HepG2 (cell line): ENCODE measurements around the gene CNBD2. TPM values are rescaled to one million over a fixed set of nuclear protein-coding genes. Genes with fewer than 3 reads are reported as not detected.
A peak's percentile ranks its signal among the peaks of the same experiment; 100 is the strongest.

Experiments used
- ARID5B ChIP-seq: IDR thresholded peaks from 2 replicates; pipeline ENCODE4 v1.4.0; 2020; ENCODE audit warnings: mild to moderate bottlenecking, missing genetic modification reagents
- EP300 ChIP-seq, 3 experiments: sonication (generic) in 1 of 3; formaldehyde crosslinking in 1 of 3; IDR thresholded peaks; 2 replicates each; pipeline versions ENCODE4 v1.5.1 to v1.6.1; 2011 to 2020; ENCODE audit warnings: low read depth in 2 of 3, low read length in 2 of 3, borderline replicate concordance in 1 of 3, improper control_type of control experiment in 1 of 3, mild to moderate bottlenecking in 1 of 3, missing genetic modification reagents in 1 of 3, moderate library complexity in 1 of 3
- FOXP4 ChIP-seq: sonication (generic); formaldehyde crosslinking; IDR thresholded peaks from 2 replicates; pipeline ENCODE4 v1.4.0; 2020; ENCODE audit warnings: missing genetic modification reagents
- HDAC6 ChIP-seq: fragments of 200-600 bp; sonication (generic); IDR thresholded peaks from 2 replicates; pipeline ENCODE4 v1.7.0; 2017; ENCODE audit warnings: mild to moderate bottlenecking, antibody characterized with exemption, low read length, low read depth
- KAT2B ChIP-seq: fragments of 150-350 bp; IDR thresholded peaks from 2 replicates; pipeline ENCODE4 v1.6.1; 2014; ENCODE audit warnings: low read depth, low read length, borderline replicate concordance
- KLF13 ChIP-seq: sonication (generic); formaldehyde crosslinking; IDR thresholded peaks from 2 replicates; pipeline ENCODE4 v1.4.0; 2020; ENCODE audit warnings: mild to moderate bottlenecking, missing genetic modification reagents
- MEIS1 ChIP-seq: sonication (generic); formaldehyde crosslinking; IDR thresholded peaks from 2 replicates; pipeline ENCODE4 v1.9.0; 2021; ENCODE audit warnings: mild to moderate bottlenecking, missing genetic modification reagents, moderate library complexity, borderline replicate concordance
- NFKBIZ ChIP-seq: IDR thresholded peaks from 2 replicates; pipeline ENCODE4 v1.6.1; 2018; ENCODE audit warnings: missing genetic modification reagents, missing compliant biosample characterization
- NKX3-1 ChIP-seq: sonication (generic); formaldehyde crosslinking; IDR thresholded peaks from 2 replicates; pipeline ENCODE4 v1.5.0; 2020; ENCODE audit warnings: missing genetic modification reagents
- WIZ ChIP-seq: sonication (generic); formaldehyde crosslinking; IDR thresholded peaks from 2 replicates; pipeline ENCODE4 v1.5.1; 2020; ENCODE audit warnings: mild to moderate bottlenecking, missing genetic modification reagents
- ZC3H13 ChIP-seq: sonication (generic); formaldehyde crosslinking; IDR thresholded peaks from 2 replicates; pipeline ENCODE4 v1.8.1; 2023; ENCODE audit warnings: mild to moderate bottlenecking, missing genetic modification reagents, moderate library complexity
- ZMYM3 ChIP-seq: sonication (generic); formaldehyde crosslinking; IDR thresholded peaks from 2 replicates; pipeline ENCODE4 v1.5.1; 2020; ENCODE audit warnings: mild to moderate bottlenecking, missing genetic modification reagents
- ZNF333 ChIP-seq: sonication (generic); formaldehyde crosslinking; IDR thresholded peaks from 2 replicates; pipeline ENCODE4 v1.4.0; 2020; ENCODE audit warnings: mild to moderate bottlenecking, missing genetic modification reagents, borderline replicate concordance
- ZNF720 ChIP-seq: sonication (generic); formaldehyde crosslinking; IDR thresholded peaks from 2 replicates; pipeline ENCODE4 v1.4.0; 2020; ENCODE audit warnings: missing genetic modification reagents
- ZNF724P ChIP-seq: sonication (generic); formaldehyde crosslinking; IDR thresholded peaks from 2 replicates; pipeline ENCODE4 v1.8.0; 2022; ENCODE audit warnings: missing genetic modification reagents, borderline replicate concordance
- polyA plus RNA-seq, 8 experiments: library from polyadenylated mRNA; depleted of rRNA in 3 of 8; stranded (reverse) in 7 of 8; unstranded in 1 of 8; fragments of >200 nt; fragmentation: Illumina TruSeq in 4 of 8; extraction: Trizol in 4 of 8; gene quantifications; 2 replicates each; pipeline versions ENCODE4 v1.2.1 to v1.2.3, GENCODE V29; 2011 to 2016; ENCODE audit warnings: low read depth in 4 of 8, missing spikeins in 1 of 8, mixed read lengths in 1 of 8; ENCODE audit not compliant: insufficient read depth in 1 of 8
- total RNA-seq, 5 experiments: library from RNA; depleted of rRNA; stranded (reverse); fragments of >200 nt; fragmentation: Illumina TruSeq; extraction: Trizol; gene quantifications; 2 replicates each; pipeline ENCODE4 v1.2.3, GENCODE V29; 2016; ENCODE audit warnings: low read depth in 1 of 5
- TF ChIP-seq, protein P1 (sequence below): sonication (generic); formaldehyde crosslinking; IDR thresholded peaks from 2 replicates; pipeline ENCODE4 v1.9.0; 2021; ENCODE audit warnings: missing genetic modification reagents, mild to moderate bottlenecking, borderline replicate concordance
- TF ChIP-seq, protein P2 (sequence below): sonication (generic); formaldehyde crosslinking; IDR thresholded peaks from 2 replicates; pipeline ENCODE4 v1.4.0; 2020; ENCODE audit warnings: missing genetic modification reagents; ENCODE audit errors: not compliant biosample characterization
- TF ChIP-seq, protein P3 (sequence below): sonication (generic); formaldehyde crosslinking; IDR thresholded peaks from 2 replicates; pipeline ENCODE4 v1.8.1; 2023; ENCODE audit warnings: mild to moderate bottlenecking, missing genetic modification reagents

Gene CNBD2
- total and polyA plus RNA-seq, 2 of the 13 experiments (the other 11 are each of a cell fraction or from before 2014, with no cell fraction given) = 12.4 to 22.8 TPM

DNA sequence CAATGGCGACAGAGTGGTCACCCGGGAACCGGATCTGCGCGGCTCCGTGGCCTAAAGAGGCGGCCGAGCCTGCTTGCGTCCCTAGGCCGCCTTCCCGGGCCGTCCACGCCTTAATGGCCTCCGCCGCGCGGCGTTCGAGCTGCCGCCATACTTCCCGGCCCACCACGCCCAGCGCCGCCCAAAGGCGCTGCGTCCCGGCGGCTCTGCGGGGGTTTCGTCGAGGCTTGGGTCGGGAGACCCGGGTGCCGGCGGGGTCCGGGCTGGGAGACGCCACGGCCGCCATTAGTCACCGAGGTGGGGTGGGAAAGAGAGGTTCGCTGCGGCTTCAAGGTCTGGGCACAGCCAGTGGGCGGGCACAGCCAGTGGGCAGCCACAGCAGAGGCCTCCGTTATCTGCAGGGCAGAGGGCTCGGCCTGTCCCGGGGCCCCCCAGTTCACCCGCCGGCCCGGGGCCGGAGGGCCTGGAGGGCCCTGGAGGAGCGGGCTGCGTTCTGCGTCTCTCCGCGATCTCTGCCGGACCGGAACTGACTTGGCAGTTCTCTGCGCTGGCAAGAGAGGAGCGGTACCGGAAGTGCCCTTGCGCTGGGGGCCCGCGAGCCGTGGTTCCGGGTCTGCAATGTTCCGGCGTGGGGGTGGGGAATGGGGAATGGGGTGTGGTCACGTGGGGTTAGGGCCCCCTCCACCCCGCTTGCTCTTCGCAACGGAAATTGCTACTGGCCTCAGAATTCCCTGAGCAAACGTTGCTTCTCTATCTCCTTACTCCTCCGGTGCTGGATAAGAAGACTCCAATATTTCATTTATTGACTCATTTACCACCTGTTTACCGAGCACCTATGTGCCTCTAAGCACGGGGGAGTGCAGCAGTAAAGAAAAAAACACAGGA, 82.3 kb downstream of the CNBD2 start (continued):
- TF ChIP-seq ZNF720 (CRISPR knock-in tag) = peak; percentile 78
- TF ChIP-seq ZMYM3 (CRISPR knock-in tag) = peak; percentile 85
- peak; percentile 17; the same call in 1 of the 2 replicates for TF ChIP-seq ZNF333 (CRISPR knock-in tag)
- TF ChIP-seq ARID5B (CRISPR knock-in tag) = peak; percentile 77
- TF ChIP-seq, protein P1, sequence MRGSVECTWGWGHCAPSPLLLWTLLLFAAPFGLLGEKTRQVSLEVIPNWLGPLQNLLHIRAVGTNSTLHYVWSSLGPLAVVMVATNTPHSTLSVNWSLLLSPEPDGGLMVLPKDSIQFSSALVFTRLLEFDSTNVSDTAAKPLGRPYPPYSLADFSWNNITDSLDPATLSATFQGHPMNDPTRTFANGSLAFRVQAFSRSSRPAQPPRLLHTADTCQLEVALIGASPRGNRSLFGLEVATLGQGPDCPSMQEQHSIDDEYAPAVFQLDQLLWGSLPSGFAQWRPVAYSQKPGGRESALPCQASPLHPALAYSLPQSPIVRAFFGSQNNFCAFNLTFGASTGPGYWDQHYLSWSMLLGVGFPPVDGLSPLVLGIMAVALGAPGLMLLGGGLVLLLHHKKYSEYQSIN (CRISPR knock-in tag) = no peak
- TF ChIP-seq, protein P2, sequence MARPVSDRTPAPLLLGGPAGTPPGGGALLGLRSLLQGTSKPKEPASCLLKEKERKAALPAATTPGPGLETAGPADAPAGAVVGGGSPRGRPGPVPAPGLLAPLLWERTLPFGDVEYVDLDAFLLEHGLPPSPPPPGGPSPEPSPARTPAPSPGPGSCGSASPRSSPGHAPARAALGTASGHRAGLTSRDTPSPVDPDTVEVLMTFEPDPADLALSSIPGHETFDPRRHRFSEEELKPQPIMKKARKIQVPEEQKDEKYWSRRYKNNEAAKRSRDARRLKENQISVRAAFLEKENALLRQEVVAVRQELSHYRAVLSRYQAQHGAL (CRISPR knock-in tag) = peak; percentile 67
- TF ChIP-seq MEIS1 (CRISPR knock-in tag) = peak; percentile 98
- TF ChIP-seq KLF13 (CRISPR knock-in tag) = peak; percentile 94; the same call in 1 of the 2 replicates
- TF ChIP-seq HDAC6 = no peak
- peak; percentile 78 to 80 for TF ChIP-seq EP300 (IDR thresholded peaks at IDR 0.05; ENCODE audit: low read depth in 2 of 2, low read length in 2 of 2)
- TF ChIP-seq EP300 (CRISPR knock-in tag; IDR thresholded peaks at IDR 0.05; ENCODE audit: borderline replicate concordance) = peak; percentile 73; the same call in 1 of the 2 replicates
- TF ChIP-seq NFKBIZ = peak; percentile 78; the same call in 1 of the 2 replicates
- TF ChIP-seq ZC3H13 (CRISPR knock-in tag) = peak; percentile 4; the same call in 1 of the 2 replicates
- TF ChIP-seq KAT2B = no peak
- TF ChIP-seq NKX3-1 (CRISPR knock-in tag) = peak; percentile 84
- TF ChIP-seq WIZ = peak; percentile 95
- TF ChIP-seq ZNF724P (CRISPR knock-in tag) = peak; percentile 83
- peak; percentile 69 for TF ChIP-seq FOXP4 (CRISPR knock-in tag)
- TF ChIP-seq, protein P3, sequence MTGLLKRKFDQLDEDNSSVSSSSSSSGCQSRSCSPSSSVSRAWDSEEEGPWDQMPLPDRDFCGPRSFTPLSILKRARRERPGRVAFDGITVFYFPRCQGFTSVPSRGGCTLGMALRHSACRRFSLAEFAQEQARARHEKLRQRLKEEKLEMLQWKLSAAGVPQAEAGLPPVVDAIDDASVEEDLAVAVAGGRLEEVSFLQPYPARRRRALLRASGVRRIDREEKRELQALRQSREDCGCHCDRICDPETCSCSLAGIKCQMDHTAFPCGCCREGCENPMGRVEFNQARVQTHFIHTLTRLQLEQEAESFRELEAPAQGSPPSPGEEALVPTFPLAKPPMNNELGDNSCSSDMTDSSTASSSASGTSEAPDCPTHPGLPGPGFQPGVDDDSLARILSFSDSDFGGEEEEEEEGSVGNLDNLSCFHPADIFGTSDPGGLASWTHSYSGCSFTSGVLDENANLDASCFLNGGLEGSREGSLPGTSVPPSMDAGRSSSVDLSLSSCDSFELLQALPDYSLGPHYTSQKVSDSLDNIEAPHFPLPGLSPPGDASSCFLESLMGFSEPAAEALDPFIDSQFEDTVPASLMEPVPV = peak; percentile 98
